ENCODE data around the gene TMEM202. TPM values are rescaled to one million over a fixed set of nuclear protein-coding genes. Genes with fewer than 3 reads are reported as not detected.

The TMEM202 gene
- total and polyA plus RNA-seq, 10 of the 15 experiments (the other 5 are each of a cell fraction or from before 2014, with no cell fraction given) = not detected

GRCh38 chr15:72365844-72366243, 32.3 kb upstream of the TMEM202 start (continued):
- no peak for TF ChIP-seq YY1 (IDR thresholded peaks at IDR 0.05; ENCODE audit: low read depth, low read length)
- TF ChIP-seq CUX1 (IDR thresholded peaks at IDR 0.05; ENCODE audit: insufficient replicate concordance, low read depth, low read length) = no peak
- no peak for TF ChIP-seq KDM1A (IDR thresholded peaks at IDR 0.05; ENCODE audit: borderline replicate concordance)
- no peak for TF ChIP-seq RBBP5 (conservative IDR thresholded peaks at IDR 0.05)
- TF ChIP-seq POLR2A (IDR thresholded peaks at IDR 0.05; ENCODE audit: low read depth, low read length) = no peak
- TF ChIP-seq TBL1XR1 (IDR thresholded peaks at IDR 0.05; ENCODE audit: low read depth, low read length) = no peak
- peak; percentile 89 for TF ChIP-seq EED (IDR thresholded peaks at IDR 0.05; ENCODE audit: low read depth)

GRCh38 chr15:72368325-72368724, 29.8 kb upstream of the TMEM202 start:
- H3K27ac ChIP-seq (ENCODE audit: control insufficient read depth, insufficient read depth) = peak overlapping the region; percentile 6; the same call in 1 of the 2 replicates
- no peak overlapping the region for H2AFZ ChIP-seq (ENCODE audit: control insufficient read depth, low read depth, low read length)
- ChIA-PET POLR2A (no interaction called here), RAD21 (ENCODE audit: unreplicated experiment) (no interaction called here), CTCF (interaction anchor here (0.6 to 0.9 kb wide), 2 partner anchors 14 to 112 kb away, joined by 3 read pairs; no protein-coding TSS in a partner anchor), SMC1A (ENCODE audit: uncharacterized antibody, unreplicated experiment) (interaction anchor here (0.6 kb wide), 1 partner anchor 908 kb away, joined by 4 read pairs; no protein-coding TSS in a partner anchor)
- ATAC-seq (no peak), DNase-seq (ENCODE audit: low read depth, low spot score) (no peak), FAIRE-seq (no peak)
- no peak overlapping the region for H3K9ac ChIP-seq (ENCODE audit: control insufficient read depth, insufficient read depth, low read length)
- TF ChIP-seq ASH2L (IDR thresholded peaks at IDR 0.05; ENCODE audit: borderline replicate concordance, low read depth) (no peak), PML (IDR thresholded peaks at IDR 0.05; ENCODE audit: low read length) (no peak), SIN3A (IDR thresholded peaks at IDR 0.05; ENCODE audit: low read depth, low read length) (no peak), BCL11A (IDR thresholded peaks at IDR 0.05; ENCODE audit: low read depth, low read length) (no peak)
- peaks cover 3 to 4% of the 10 kb centered on the region in 2 experiments; a peak in 3 of 4 replicates for H3K36me3 ChIP-seq (ENCODE audit: control insufficient read depth in 2 of 2, insufficient read depth in 2 of 2, low read length in 1 of 2)
- intact Hi-C loops (cut with micrococcal nuclease; ENCODE audit: unreplicated experiment) (no loop called here), in situ Hi-C loops (cut with MboI) (no loop called here)
- no peak overlapping the region; the same call in 1 of the 2 replicates for H3K4me3 ChIP-seq
- no peaks in the 10 kb centered on the region for H4K20me1 ChIP-seq (ENCODE audit: control insufficient read depth, insufficient read depth)
- no peaks in the 10 kb centered on the region for H3K27me3 ChIP-seq (replicated peaks in 1 of 2; ENCODE audit: control insufficient read depth in 2 of 2, insufficient read depth in 2 of 2, low read length in 1 of 2)
- no TSS peak for BruUV-seq (replicated peaks)
- H3K4me2 ChIP-seq (ENCODE audit: control insufficient read depth, insufficient read depth) = no peak overlapping the region
- no peaks in the 10 kb centered on the region; the same call in 2 of the 3 replicates for H3K9me3 ChIP-seq (replicated peaks; ENCODE audit: control insufficient read depth, insufficient read depth, low read length)
- 30% methylated on average over 2 of the region's 2 CpGs for WGBS (ENCODE audit: insufficient coverage, insufficient replicate concordance, low lambda C conversion rate, missing lambda C conversion rate)
- peaks cover 31% of the 10 kb centered on the region for H3K4me1 ChIP-seq (ENCODE audit: control insufficient read depth, insufficient read depth, low read length)
- H3K79me2 ChIP-seq (ENCODE audit: control insufficient read depth, insufficient read depth, low read length) = peaks cover 38% of the 10 kb centered on the region

All from GM12878 (cell line).